OCI-LY1 (cell line): Measurements from ENCODE around the gene TOPAZ1.

ENCODE experiments used
- H2AFZ ChIP-seq: fragments of 200-600 bp; sonication (generic), shearing (Covaris generic); 2 replicates; pipeline ENCODE4 v1.6.0; 2014; ENCODE audit warnings: antibody characterized with exemption, mild to moderate bottlenecking, low read length
- H3F3A ChIP-seq: fragments of 200-600 bp; sonication (generic), shearing (Covaris generic); 2 replicates; pipeline ENCODE4 v1.6.0; 2014; ENCODE audit warnings: mild to moderate bottlenecking, antibody characterized with exemption, low read length, moderate library complexity; ENCODE audit not compliant: insufficient read depth
- H3K27ac ChIP-seq: fragments of 200-600 bp; sonication (generic); 2 replicates; pipeline ENCODE4 v1.5.1; 2014; ENCODE audit warnings: low read length, mixed run types, mild to moderate bottlenecking, low read depth; ENCODE audit not compliant: poor library complexity, severe bottlenecking
- H3K27me3 ChIP-seq: fragments of 200-600 bp; sonication (generic); 2 replicates; pipeline ENCODE4 v1.6.0; 2014; ENCODE audit warnings: antibody characterized with exemption, mild to moderate bottlenecking, low read length, moderate library complexity; ENCODE audit not compliant: insufficient read depth
- H3K36me3 ChIP-seq: fragments of 200-600 bp; sonication (generic); 2 replicates; pipeline ENCODE4 v1.6.1; 2014; ENCODE audit warnings: mild to moderate bottlenecking, antibody characterized with exemption, low read length, moderate library complexity, mixed read lengths; ENCODE audit not compliant: insufficient read depth
- H3K4me1 ChIP-seq: fragments of 200-600 bp; sonication (generic); 2 replicates; pipeline ENCODE4 v1.5.1; 2014; ENCODE audit warnings: mild to moderate bottlenecking, low read length, moderate library complexity; ENCODE audit not compliant: insufficient read depth, severe bottlenecking
- H3K4me2 ChIP-seq: fragments of 200-600 bp; sonication (generic), shearing (Covaris generic); 2 replicates; pipeline ENCODE4 v1.6.1; 2014; ENCODE audit warnings: low read length
- H3K4me3 ChIP-seq: fragments of 200-600 bp; sonication (generic); 2 replicates; pipeline ENCODE4 v1.5.1; 2014; ENCODE audit warnings: low read length, low read depth, mild to moderate bottlenecking, mixed read lengths; ENCODE audit not compliant: poor library complexity, severe bottlenecking
- H3K79me2 ChIP-seq: fragments of 200-600 bp; shearing (Covaris generic); 2 replicates; pipeline ENCODE4 v1.6.1; 2016; ENCODE audit warnings: mixed run types, low read length, mixed read lengths; ENCODE audit not compliant: insufficient read depth
- H3K9ac ChIP-seq: fragments of 200-600 bp; sonication (generic), shearing (Covaris generic); 2 replicates; pipeline ENCODE4 v1.6.1; 2014; ENCODE audit warnings: mild to moderate bottlenecking, low read length, mixed read lengths
- H3K9me2 ChIP-seq: fragments of 200-600 bp; sonication (generic), shearing (Covaris generic); 2 replicates; pipeline ENCODE4 v1.6.1; 2014; ENCODE audit warnings: low read depth, mild to moderate bottlenecking, low read length, mixed read lengths
- H3K9me3 ChIP-seq: fragments of 200-600 bp; shearing (Covaris generic); 2 replicates; pipeline ENCODE4 v1.6.1; 2014; ENCODE audit warnings: low read length, mixed read lengths
- H4K20me1 ChIP-seq: fragments of 200-600 bp; sonication (generic), shearing (Covaris generic); 2 replicates; pipeline ENCODE4 v1.6.0; 2016; ENCODE audit warnings: mild to moderate bottlenecking, low read length; ENCODE audit not compliant: insufficient read depth
- CTCF ChIP-seq: fragments of 200-600 bp; sonication (generic), shearing (Covaris generic); IDR thresholded peaks from 2 replicates; pipeline ENCODE4 v1.5.1; 2017; ENCODE audit warnings: mild to moderate bottlenecking, antibody characterized with exemption, low read length, moderate library complexity, mixed read lengths
- EZH2 ChIP-seq: fragments of 200-600 bp; sonication (generic), shearing (Covaris generic); IDR thresholded peaks from 2 replicates; pipeline ENCODE4 v1.8.0; 2017; ENCODE audit warnings: borderline replicate concordance, mixed run types, mild to moderate bottlenecking, antibody characterized with exemption, low read length, moderate library complexity, mixed read lengths

TOPAZ1 gene

GRCh38 chr3:44206862-44207652, 34.6 kb upstream of the TOPAZ1 start:
- no peaks in the 10 kb centered on the region for H3K4me1 ChIP-seq
- H3K36me3 ChIP-seq: no peaks in the 10 kb centered on the region
- H3K4me3 ChIP-seq: no peak overlapping the region
- H3K9me3 ChIP-seq: no peaks in the 10 kb centered on the region
- no peak overlapping the region for H3K9ac ChIP-seq
- H3K27ac ChIP-seq: no peak overlapping the region
- H2AFZ ChIP-seq: no peak overlapping the region
- no peaks in the 10 kb centered on the region for H4K20me1 ChIP-seq
- H3K27me3 ChIP-seq: no peaks in the 10 kb centered on the region
- H3K4me2 ChIP-seq: no peak overlapping the region
- TF ChIP-seq CTCF (no peak), EZH2 (no peak)
- no peaks in the 10 kb centered on the region for H3K79me2 ChIP-seq
- H3K9me2 ChIP-seq: no peaks in the 10 kb centered on the region
- no peaks in the 10 kb centered on the region for H3F3A ChIP-seq

GRCh38 chr3:44208086-44208485, 33.6 kb upstream of the TOPAZ1 start:
- Histone ChIP-seq H3K4me3 (no peak overlapping the region), H3K4me1 (no peaks in the 10 kb centered on the region), H3K27ac (no peak overlapping the region), H3K79me2 (no peaks in the 10 kb centered on the region), H4K20me1 (no peaks in the 10 kb centered on the region), H3K9ac (no peak overlapping the region), H3K36me3 (no peaks in the 10 kb centered on the region), H2AFZ (no peak overlapping the region), H3K4me2 (no peak overlapping the region), H3K27me3 (no peaks in the 10 kb centered on the region), H3F3A (no peaks in the 10 kb centered on the region), H3K9me3 (no peaks in the 10 kb centered on the region), H3K9me2 (no peaks in the 10 kb centered on the region)
- TF ChIP-seq EZH2 (no peak), CTCF (no peak)

GRCh38 chr3:44208568-44208967, 33.1 kb upstream of the TOPAZ1 start:
- no peaks in the 10 kb centered on the region for H3K4me1 ChIP-seq
- no peak overlapping the region for H2AFZ ChIP-seq
- H3K27me3 ChIP-seq: no peaks in the 10 kb centered on the region
- H3K9me3 ChIP-seq: no peaks in the 10 kb centered on the region
- H3K79me2 ChIP-seq: no peaks in the 10 kb centered on the region
- H3K27ac ChIP-seq: no peak overlapping the region
- H3K9me2 ChIP-seq: no peaks in the 10 kb centered on the region
- TF ChIP-seq EZH2: no peak
- TF ChIP-seq CTCF: no peak
- H3K9ac ChIP-seq: no peak overlapping the region
- H4K20me1 ChIP-seq: no peaks in the 10 kb centered on the region
- no peaks in the 10 kb centered on the region for H3F3A ChIP-seq
- no peak overlapping the region for H3K4me3 ChIP-seq
- H3K36me3 ChIP-seq: no peaks in the 10 kb centered on the region
- no peak overlapping the region for H3K4me2 ChIP-seq
